ENCODE data around the gene HTRA1. TPM values are rescaled to one million over a fixed set of nuclear protein-coding genes. Genes with fewer than 3 reads are reported as not detected.
A peak's percentile ranks its signal among the peaks of the same experiment; 100 is the strongest.

HTRA1 gene

DNA sequence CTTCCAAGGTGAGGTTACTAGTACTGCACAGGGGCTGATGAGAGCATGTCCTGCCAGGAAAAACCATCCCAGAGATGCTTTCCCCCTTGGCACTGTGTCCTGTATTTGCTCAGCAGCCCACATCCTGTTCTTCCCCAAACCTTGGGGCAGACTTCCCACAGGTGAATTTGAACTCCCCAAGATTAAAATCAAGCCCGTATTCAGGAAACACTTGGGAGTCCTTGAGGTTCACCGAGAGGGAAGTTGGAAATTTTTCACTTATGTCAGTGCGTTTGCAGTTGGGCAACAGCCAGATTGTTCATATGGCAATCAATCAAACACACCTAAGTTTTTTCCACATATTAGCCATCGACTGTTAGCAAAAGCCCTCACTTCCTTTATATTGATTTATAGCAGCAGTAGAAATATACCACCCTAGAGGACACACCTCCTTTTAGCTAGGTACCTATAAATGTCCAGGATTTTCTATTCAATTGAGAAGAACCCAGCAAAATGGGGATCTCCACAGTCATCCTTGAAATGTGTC lies 99.0 kb downstream of the HTRA1 start, which contains the start of gene DMBT1:
Gene DMBT1, plus strand, starts transcription at position 476 of the 526 bp plus-strand sequence. Its CDS starts 17 bp downstream, at position 493.
- Histone ChIP-seq H3K18ac (ENCODE audit: low read depth in 1 of 2, low read length in 2 of 2) (no peak within 1 kb of the TSS), H2BK15ac (ENCODE audit: low read depth, poor library complexity, severe bottlenecking) (no peak within 1 kb of the TSS), H4K8ac (ENCODE audit: low read length) (no peak within 1 kb of the TSS), H2BK12ac (ENCODE audit: low read length in 2 of 2) (no peak within 1 kb of the TSS), H3K4me2 (ENCODE audit: low read length, poor library complexity, severe bottlenecking) (peak within 1 kb of the TSS; percentile 31), H3K9me3 (ENCODE audit: control insufficient read depth, low read length) (no peaks in the 10 kb centered on the region), H2BK5ac (ENCODE audit: low read depth, low read length, poor library complexity, severe bottlenecking) (no peak within 1 kb of the TSS), H3K23ac (ENCODE audit: low read length in 2 of 2) (no peak within 1 kb of the TSS), H2AFZ (ENCODE audit: low read depth, low read length) (no peak within 1 kb of the TSS), H4K91ac (ENCODE audit: low read length) (no peak within 1 kb of the TSS), H3K79me1 (replicated peaks; ENCODE audit: low read length, poor library complexity, severe bottlenecking) (no peaks in the 10 kb centered on the region), H3K4me1 (ENCODE audit: control insufficient read depth, insufficient read depth, low read depth, low read length) (no peaks in the 10 kb centered on the region), H2BK120ac (ENCODE audit: low read depth, low read length) (no peak within 1 kb of the TSS), H3K27me3 (ENCODE audit: control insufficient read depth in 1 of 2, insufficient read depth in 1 of 2, low read length in 2 of 2) (peaks cover 50 to 56% of the 10 kb centered on the region in 2 experiments), H3K14ac (ENCODE audit: low read length in 2 of 2) (no peak within 1 kb of the TSS), H2AK5ac (ENCODE audit: low read length, severe bottlenecking) (no peak within 1 kb of the TSS), H3K4ac (ENCODE audit: low read depth in 1 of 2, low read length in 2 of 2) (no peak within 1 kb of the TSS), H3K9ac (ENCODE audit: low read length) (no peak within 1 kb of the TSS), H3K4me3 (ENCODE audit: insufficient read depth in 1 of 2, low read depth in 1 of 2, low read length in 2 of 2) (no peak within 1 kb of the TSS), H3K36me3 (ENCODE audit: control insufficient read depth in 1 of 2, insufficient read depth in 2 of 2, low read depth in 1 of 2, low read length in 2 of 2) (no peaks in the 10 kb centered on the region), H3K27ac (ENCODE audit: low read length, poor library complexity, severe bottlenecking) (no peak within 1 kb of the TSS)
- no peak for DNase-seq
- 59% methylated on average over 4 of the region's 4 CpGs for WGBS

DNA sequence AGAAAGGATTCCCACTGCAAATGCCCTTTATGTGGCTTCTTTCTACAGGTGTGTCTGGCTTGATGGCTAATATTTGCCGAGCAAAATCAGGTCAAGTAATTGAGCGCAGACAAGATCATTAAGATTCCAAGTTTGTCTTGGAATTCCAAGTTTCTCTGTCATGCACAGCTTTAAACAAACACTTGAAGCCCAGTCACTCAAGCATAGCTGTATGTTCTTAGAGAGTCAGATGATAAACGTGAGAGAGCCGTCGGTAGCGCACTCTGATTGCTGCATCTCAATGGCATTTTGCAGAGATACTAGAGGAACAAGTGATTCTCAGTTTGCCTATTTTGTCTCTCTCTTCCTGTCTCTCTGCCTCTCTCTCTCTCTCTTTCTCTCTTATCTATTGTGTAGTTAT lies 99.9 kb downstream of the HTRA1 start:
- 26% methylated on average over 6 of the region's 6 CpGs for WGBS
- Histone ChIP-seq H4K91ac (ENCODE audit: low read length) (no peak overlapping the region), H3K27me3 (ENCODE audit: control insufficient read depth in 1 of 2, insufficient read depth in 1 of 2, low read length in 2 of 2) (peaks cover 50 to 51% of the 10 kb centered on the region in 2 experiments), H2BK12ac (ENCODE audit: low read length in 2 of 2) (no peak overlapping the region), H2BK5ac (ENCODE audit: low read depth, low read length, poor library complexity, severe bottlenecking) (no peak overlapping the region), H2BK120ac (ENCODE audit: low read depth, low read length) (no peak overlapping the region), H3K23ac (ENCODE audit: low read length in 2 of 2) (no peak overlapping the region), H3K14ac (ENCODE audit: low read length in 2 of 2) (no peak overlapping the region), H3K9ac (ENCODE audit: low read length) (no peak overlapping the region), H3K4ac (ENCODE audit: low read depth in 1 of 2, low read length in 2 of 2) (no peak overlapping the region), H3K18ac (ENCODE audit: low read depth in 1 of 2, low read length in 2 of 2) (no peak overlapping the region), H2AK5ac (ENCODE audit: low read length, severe bottlenecking) (no peak overlapping the region), H4K8ac (ENCODE audit: low read length) (no peak overlapping the region), H3K36me3 (ENCODE audit: control insufficient read depth in 1 of 2, insufficient read depth in 2 of 2, low read depth in 1 of 2, low read length in 2 of 2) (no peaks in the 10 kb centered on the region), H2BK15ac (ENCODE audit: low read depth, poor library complexity, severe bottlenecking) (no peak overlapping the region), H3K4me2 (ENCODE audit: low read length, poor library complexity, severe bottlenecking) (peak overlapping the region; percentile 31), H3K4me1 (ENCODE audit: control insufficient read depth, insufficient read depth, low read depth, low read length) (peaks cover 2% of the 10 kb centered on the region), H3K9me3 (ENCODE audit: control insufficient read depth, low read length) (no peaks in the 10 kb centered on the region), H3K4me3 (ENCODE audit: insufficient read depth in 1 of 2, low read depth in 1 of 2, low read length in 2 of 2) (no peak overlapping the region), H3K79me1 (replicated peaks; ENCODE audit: low read length, poor library complexity, severe bottlenecking) (no peaks in the 10 kb centered on the region), H2AFZ (ENCODE audit: low read depth, low read length) (no peak overlapping the region), H3K27ac (ENCODE audit: low read length, poor library complexity, severe bottlenecking) (no peak overlapping the region)
- peak; percentile 44 for DNase-seq

DNA sequence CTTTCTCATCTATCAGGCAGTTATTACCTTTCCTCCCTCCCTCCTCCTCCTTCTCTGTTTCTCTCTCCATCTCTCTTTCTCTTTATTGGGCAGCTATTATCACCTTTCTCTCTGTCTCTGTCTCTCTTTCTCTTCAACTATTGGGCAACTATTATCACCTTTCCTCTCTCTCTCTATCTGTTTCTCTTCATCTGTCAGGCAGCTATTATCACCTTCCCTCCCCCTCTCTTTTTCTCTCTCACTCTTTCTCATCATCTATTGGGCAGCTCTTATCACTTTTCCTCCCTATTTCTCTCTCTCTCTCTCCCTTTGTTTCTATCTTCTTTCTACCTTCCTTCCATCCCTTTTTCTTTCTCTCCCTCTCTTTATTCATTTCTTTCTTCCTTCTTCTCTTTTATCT lies 100.4 kb downstream of the HTRA1 start:
- Histone ChIP-seq H2AK5ac (ENCODE audit: low read length, severe bottlenecking) (no peak overlapping the region), H3K18ac (ENCODE audit: low read depth in 1 of 2, low read length in 2 of 2) (no peak overlapping the region), H3K36me3 (ENCODE audit: control insufficient read depth in 1 of 2, insufficient read depth in 2 of 2, low read depth in 1 of 2, low read length in 2 of 2) (no peaks in the 10 kb centered on the region), H3K14ac (ENCODE audit: low read length in 2 of 2) (no peak overlapping the region), H3K79me1 (replicated peaks; ENCODE audit: low read length, poor library complexity, severe bottlenecking) (no peaks in the 10 kb centered on the region), H3K9ac (ENCODE audit: low read length) (no peak overlapping the region), H4K91ac (ENCODE audit: low read length) (no peak overlapping the region), H3K27me3 (ENCODE audit: control insufficient read depth in 1 of 2, insufficient read depth in 1 of 2, low read length in 2 of 2) (peaks cover 45 to 46% of the 10 kb centered on the region in 2 experiments), H2BK12ac (ENCODE audit: low read length in 2 of 2) (no peak overlapping the region), H3K4me2 (ENCODE audit: low read length, poor library complexity, severe bottlenecking) (no peak overlapping the region), H2BK5ac (ENCODE audit: low read depth, low read length, poor library complexity, severe bottlenecking) (no peak overlapping the region), H2BK15ac (ENCODE audit: low read depth, poor library complexity, severe bottlenecking) (no peak overlapping the region), H3K4me1 (ENCODE audit: control insufficient read depth, insufficient read depth, low read depth, low read length) (peaks cover 2% of the 10 kb centered on the region), H3K23ac (ENCODE audit: low read length in 2 of 2) (no peak overlapping the region), H4K8ac (ENCODE audit: low read length) (no peak overlapping the region), H3K27ac (ENCODE audit: low read length, poor library complexity, severe bottlenecking) (no peak overlapping the region), H2BK120ac (ENCODE audit: low read depth, low read length) (no peak overlapping the region), H3K4me3 (ENCODE audit: insufficient read depth in 1 of 2, low read depth in 1 of 2, low read length in 2 of 2) (no peak overlapping the region), H3K9me3 (ENCODE audit: control insufficient read depth, low read length) (no peaks in the 10 kb centered on the region), H3K4ac (ENCODE audit: low read depth in 1 of 2, low read length in 2 of 2) (no peak overlapping the region), H2AFZ (ENCODE audit: low read depth, low read length) (no peak overlapping the region)
- DNase-seq, result no peak

Small RNAs within 50 kb of the gene (small RNA-seq; reads per million reads assigned to genes)
- gene MIR3941 (ENCODE audit: low read depth), result not detected
